GM12892 (cell line): ENCODE results near the gene FCN3.

Experiments used
- POLR2A ChIP-seq: IDR thresholded peaks from 2 replicates; pipeline ENCODE4 v1.6.1; 2011; ENCODE audit warnings: low read depth, low read length, control low read depth
- POLR2AphosphoS5 ChIP-seq: IDR thresholded peaks from 2 replicates; pipeline ENCODE4 v1.6.1; 2011; ENCODE audit warnings: low read depth, low read length, control low read depth

DNA sequence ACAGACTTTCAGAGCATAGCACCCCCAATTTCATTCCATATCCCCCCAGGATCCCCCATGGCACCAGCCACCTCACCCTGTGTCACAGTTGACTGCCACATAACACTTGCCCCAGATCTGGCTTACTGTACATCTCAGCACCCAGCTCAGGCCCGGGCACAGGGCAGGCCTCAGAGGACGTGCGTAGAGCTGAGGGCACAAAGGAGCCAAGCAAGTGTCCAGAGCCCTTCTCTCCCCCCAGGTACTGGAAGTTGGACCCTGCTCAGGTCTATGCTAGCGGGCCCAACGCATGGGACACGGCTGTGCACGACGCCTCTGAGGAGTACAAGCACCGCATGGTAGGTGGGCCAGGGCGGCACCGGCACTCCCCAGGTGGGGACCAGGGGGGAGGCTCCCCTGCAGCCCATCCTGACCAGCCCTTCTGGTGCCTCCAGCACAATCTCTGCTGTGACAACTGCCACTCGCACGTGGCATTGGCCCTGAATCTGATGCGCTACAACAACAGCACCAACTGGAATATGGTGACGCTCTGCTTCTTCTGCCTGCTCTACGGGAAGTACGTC, 40.8 kb downstream of the FCN3 start:
- TF ChIP-seq POLR2AphosphoS5 (no peak; the same call in 1 of the 2 replicates), POLR2A (no peak)
